Activated CD4-positive, alpha-beta T cell treated with anti-CD3 and anti-CD28 coated beads, Interleukin-2, Interleukin-4, amounts not matched to agents 100 ng/mL and 50 ng/mL, durations not matched to agents 16 hours and 8 hours (primary cell): ENCODE measurements around the gene ARSG.
"Not testable (repeated sequence)": the region's sequence is repeated elsewhere in the genome, so short reads cannot be mapped to it uniquely, and the experiment has no call there.

Source experiments
- DNase-seq: peaks from one replicate; pipeline ENCODE4 v3.0.0-alpha.2; 2020; ENCODE audit warnings: low spot score

ARSG gene

DNA sequence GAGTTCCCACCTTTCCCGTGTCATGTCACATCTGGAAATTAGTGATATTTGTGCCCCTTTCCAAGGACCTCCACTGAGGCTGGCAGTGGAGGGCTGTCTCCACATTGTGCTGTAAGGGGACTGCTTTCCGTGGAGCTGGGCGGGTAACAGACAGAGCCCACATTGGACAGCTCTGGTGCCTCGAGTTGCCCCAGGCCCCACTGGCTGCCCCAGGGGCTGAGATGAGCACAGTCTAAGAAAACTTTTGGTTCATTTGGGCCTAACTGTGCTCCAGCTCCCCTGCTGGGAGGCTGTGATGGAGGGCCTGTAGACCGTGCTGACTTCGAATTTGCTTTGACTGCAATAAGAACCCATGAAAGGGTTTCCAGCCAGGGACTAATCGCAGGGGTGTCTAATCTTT is 38.0 kb downstream of the ARSG start:
- no peak for DNase-seq

DNA sequence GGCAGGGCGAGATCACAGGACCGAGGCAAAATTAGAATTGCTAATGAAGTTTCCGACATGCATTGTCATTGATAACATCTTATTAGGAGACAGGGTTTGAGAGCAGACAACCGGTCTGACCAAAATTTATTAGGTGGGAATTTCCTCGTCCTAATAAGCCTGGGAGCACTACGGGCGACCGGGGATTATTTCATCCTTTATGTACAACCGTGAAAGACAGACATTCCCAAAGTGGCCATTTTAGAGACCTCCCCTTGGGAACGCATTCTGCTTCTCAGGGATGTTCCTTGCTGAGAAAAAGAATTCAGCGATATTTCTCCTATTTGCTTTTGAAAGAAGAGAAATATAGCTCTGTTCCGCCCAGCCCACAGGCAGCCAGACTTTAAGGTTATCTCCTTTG is 40.6 kb downstream of the ARSG start:
- DNase-seq = not testable (repeated sequence)

DNA sequence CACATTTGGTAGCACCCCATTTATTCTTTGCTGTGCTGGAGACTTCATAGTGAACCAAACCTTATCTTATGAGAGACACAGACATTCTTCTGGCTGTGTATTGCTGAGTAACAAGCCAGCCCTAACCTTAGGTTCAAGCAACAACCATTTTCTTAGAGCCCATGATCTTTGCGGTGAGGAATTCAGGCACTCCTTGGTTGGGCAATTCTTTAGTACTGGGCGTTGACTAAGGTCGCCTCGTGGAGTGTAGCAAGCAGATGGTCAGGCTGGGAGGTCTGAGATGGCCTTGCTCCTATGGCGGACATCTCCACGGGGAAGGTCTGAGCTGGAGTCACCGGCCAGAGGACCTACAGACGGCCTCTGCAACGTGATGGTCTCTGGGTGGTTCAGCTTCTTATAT is 43.1 kb downstream of the ARSG start:
- no peak for DNase-seq

DNA sequence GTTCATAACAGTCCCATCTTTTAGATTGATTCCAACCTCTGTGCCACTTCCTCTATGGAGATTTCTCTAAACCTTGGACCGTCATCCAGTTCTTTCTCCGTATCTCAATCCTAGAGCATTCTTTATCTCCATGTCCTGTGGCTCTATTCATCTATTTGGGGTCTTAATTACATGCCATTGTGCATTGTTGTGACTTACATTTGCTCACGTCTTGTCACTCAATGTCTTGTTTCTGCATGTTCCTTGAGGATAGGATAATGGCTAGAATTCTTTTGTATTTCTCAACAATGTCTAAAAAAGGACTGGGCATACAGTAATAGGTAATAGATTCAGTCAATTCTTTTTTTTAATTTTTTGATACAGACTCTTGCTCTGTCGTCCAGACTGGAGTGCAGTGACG is 50.2 kb downstream of the ARSG start:
- DNase-seq = no peak

DNA sequence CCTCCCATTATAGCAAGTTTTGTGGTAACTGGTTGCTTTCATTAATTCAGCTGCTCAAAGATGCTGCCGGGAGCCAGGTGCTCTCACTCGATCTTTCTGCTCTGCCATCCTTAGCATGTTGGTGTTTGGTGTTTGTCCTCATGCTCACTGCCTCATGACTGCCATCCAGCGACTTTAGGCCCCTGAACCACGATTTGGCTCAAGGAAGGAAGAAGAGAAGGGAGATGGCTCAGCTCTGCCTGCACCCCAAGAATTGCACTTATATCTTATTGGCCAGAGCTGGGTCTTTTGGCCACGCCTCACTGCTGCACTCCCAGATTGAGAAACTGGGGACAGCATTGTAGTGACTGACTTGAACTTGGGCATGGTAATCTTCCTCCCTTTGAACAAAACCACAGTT is 52.7 kb downstream of the ARSG start:
- no peak for DNase-seq

DNA sequence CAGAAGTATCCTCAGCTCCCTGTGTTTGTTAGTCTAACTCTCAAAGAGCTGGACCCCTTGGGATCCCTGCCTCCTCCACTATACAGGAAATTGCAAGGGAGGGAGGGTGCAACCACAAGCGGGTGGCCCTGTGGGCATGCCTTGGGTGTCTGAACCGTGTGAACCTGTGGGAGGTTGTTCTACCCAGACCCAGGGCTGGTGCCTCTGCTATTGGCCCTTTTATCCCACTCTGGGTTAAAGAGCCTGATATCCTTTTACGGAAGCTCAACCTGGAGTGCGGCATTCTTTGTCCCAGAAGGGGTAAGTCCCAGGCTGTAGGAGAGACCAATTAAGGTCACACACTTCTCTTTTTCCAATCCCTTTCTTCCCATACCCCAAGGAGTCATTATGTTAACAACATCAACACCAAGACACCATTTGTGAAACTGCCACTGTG is 53.4 kb downstream of the ARSG start:
- DNase-seq = peak; percentile 42

DNA sequence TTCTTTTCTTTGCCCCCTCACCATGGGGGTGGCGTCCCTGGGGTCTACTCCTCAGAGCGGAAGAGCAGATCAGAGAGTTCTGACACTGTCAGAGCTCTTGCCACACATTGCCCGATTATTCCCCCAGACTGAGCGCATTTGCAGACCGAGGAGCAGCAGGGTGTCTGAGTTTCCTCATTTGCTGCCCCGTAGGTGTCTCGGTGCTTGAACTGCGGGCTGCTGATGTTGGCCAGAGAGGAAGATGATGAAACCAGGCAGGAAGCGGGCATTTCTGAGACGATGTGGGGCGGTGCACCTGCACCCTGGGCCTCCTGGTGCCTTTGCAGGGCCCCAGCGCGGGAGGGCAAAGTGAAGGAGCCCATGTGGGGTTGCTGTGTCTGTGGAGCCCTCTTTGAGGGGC is 55.2 kb downstream of the ARSG start:
- DNase-seq = peak; percentile 89

DNA sequence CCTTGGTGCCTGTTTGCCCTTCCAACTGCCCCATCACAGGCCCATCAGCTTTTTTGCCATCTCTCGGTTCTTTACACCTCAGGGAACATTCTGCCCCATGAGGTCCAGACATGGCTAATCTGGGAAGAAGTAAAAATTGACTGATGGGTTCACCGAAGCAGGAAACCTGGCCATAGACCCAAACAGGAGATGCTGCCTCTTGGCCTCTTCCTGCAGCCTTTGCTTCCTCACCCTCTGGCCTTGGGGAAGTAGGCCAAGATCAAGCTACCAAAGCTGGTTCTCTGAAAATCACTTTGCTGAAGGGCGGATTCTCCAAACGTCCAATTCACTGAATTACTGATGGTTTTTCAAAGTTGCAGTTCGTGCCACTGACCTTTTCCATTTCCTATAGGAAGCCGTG is 56.1 kb downstream of the ARSG start:
- no peak for DNase-seq

DNA sequence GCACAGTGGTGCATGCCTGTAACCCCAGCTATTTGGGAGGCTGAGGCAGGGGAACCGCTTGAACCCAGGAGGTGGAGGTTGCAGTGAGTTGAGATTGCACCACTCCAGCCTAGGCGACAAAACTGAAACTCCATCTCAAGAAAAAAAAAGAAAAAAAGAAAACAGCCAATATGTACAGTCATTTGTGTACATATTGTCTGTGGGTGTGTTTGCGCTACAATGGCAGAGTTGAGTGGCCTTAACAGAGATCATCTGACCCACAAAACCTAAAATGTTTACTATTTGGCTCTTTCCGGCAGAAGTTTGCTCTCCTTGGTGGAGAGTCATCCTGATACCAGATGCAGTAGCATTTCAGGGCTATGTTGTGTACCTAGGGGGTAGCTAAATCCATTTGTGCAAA is 57.9 kb downstream of the ARSG start:
- DNase-seq = peak; percentile 91

DNA sequence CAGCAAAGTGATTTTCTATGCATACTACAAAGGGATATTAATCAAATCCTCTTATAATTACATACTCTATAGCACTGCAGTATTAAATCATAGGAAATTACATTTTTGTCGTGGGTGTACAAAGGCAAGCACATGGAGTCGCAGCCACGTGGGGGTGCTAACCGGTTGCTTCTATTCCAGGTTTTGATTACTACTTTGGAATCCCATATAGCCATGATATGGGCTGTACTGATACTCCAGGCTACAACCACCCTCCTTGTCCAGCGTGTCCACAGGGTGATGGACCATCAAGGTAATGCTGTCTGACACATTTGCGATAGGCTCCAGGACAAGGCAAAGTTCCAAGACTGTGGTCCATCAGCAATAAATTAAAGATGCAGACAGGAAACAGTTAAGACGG is 60.1 kb downstream of the ARSG start:
- DNase-seq = no peak

DNA sequence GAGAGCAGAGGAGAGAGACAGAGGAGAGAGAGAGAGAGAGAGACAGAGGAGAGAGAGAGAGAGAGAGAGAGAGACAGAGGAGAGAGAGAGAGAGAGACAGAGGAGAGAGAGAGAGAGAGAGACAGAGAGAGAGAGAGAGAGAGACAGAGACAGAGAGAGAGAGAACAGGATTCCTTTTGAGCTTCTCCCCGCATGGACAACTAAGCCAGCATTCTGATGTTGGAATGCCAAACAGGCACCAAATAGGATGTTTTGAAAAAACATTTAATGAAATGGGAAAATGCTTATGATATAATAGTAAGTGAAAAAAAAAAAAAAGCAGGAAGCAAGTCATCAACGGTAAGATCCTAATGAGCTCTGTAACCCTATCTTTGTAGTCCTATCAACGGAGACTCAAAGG is 60.7 kb downstream of the ARSG start:
- no peak for DNase-seq

DNA sequence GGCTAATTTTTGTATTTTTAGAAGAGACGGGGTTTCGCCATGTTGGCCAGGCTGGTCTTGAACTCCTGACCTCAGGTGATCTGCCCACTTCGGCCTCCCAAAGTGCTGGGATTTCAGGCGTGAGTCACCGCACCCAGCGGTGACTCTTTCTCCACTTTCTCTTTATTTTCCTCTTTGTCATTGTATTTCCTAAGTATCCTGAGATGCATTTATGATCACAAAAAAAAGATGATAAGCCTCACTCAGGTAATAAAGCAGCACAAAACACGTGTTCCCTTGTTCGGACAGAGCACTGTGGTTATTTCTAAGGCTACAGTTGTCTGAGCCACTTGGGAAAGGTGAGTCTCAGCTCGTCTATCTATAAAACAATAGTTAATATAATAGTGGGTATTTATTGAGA is 61.4 kb downstream of the ARSG start:
- not testable (repeated sequence) for DNase-seq

DNA sequence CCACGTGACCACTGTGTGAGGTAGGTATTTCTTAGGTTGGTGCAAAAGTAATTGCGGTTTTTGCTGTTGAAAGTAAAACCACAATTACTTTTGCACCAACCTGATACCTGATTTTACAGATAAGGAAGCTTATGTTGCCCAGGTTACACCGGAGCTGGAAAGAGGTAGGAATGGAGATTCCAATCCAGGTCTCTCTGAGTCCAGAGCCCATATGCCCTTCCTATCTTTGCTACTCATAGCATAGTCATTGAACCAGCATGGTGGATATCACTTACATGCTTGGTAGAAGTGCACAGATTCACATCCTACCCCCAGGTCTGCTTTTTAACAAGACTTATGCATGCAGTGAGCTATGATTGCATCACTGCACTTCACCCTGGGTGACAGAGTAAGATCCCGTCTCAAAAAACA is 61.8 kb downstream of the ARSG start:
- DNase-seq = peak; percentile 34

DNA sequence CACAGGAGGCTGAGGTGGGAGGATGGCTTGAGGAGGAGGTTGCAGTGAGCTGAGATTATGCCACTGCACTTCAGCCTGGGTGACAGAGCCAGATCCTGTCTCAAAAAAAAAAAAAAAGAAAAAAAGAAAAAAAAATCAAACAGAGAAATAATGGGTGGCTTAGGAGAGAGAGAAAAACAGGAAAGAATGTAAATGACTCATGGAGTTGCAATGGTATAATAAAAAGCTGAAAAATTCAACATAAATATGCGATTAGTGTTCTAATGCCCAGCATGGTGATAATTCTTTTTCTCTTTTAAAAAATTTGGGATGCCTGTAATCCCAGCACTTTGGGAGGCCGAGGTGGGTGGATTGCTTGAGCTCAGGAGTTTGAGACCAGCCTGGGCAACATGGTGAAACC is 63.0 kb downstream of the ARSG start:
- DNase-seq = not testable (repeated sequence)

DNA sequence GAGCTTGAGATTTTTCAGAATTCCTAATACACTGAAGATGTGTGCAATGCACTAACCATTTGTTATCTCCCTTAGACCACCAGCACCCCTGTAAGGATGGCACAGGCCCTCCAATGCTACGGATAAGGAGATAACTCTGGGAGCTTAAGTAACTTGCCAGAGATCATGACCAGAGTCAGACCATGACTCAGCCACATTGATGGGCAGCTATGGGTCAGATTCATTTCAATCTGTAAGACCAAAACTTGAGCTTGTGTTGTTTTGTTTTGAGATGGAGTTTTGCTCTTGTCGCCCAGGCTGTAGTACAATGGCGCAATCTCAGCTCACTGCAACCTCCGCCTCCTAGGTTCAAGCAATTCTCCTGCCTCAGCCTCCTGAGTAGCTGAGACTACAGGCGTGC is 63.8 kb downstream of the ARSG start:
- peak; percentile 32 for DNase-seq

DNA sequence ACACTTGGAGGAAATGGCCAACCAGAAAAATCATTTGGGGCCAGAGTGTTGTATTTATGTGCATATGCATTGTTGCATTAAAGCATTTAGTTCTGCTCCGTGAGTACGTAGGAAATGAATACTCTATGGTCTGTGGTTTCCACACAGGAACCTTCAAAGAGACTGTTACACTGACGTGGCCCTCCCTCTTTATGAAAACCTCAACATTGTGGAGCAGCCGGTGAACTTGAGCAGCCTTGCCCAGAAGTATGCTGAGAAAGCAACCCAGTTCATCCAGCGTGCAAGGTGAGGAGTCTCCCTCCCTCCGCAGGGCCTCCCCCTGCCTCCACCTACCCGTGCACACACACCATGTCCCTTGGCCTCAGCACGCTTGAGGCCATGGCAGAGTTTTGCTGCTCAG is 65.2 kb downstream of the ARSG start:
- DNase-seq = peak; percentile 94

DNA sequence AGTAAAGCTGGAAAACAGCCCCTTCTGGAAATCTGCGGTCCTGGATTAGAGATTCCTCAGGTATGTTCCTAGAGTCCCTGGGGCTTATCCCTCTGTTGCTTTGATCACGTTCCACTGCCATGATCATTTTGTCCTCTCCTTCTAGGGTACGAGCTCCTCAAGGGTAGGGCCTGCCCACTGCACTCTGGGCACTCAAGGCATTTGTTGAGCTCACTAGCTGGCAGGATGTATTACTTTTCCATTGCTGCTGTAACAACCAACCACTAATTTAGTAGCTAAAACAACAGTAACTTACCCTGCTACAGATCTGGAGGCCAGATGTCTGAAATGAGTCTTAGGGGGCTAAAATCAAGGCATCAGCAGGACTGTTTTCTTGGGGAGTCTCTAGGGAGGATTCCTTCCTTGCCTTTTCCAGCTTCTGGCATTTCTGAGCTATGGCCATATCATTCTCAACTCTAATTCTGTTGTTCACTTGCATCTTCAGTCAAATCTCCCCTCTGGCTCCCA is 65.7 kb downstream of the ARSG start:
- peak; percentile 34 for DNase-seq

DNA sequence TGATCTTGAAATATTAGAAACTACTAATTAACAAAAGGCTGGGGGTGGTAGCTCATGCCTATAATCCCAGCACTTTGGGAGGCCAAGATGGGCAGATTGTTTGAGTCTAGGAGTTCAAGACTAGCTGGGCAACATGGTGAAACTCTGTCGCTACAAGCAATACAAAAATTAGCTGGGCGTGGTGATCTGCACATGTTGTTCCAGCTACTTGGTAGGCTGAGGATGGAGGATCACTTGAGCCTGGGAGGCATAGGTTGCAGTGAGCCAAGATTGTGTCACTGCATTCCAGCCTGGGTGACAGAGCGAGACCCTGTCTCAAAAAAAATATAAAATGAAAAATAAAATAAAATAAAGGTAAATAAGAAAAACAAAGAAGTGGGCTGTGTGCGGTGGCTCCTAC is 66.6 kb downstream of the ARSG start:
- DNase-seq = no peak

DNA sequence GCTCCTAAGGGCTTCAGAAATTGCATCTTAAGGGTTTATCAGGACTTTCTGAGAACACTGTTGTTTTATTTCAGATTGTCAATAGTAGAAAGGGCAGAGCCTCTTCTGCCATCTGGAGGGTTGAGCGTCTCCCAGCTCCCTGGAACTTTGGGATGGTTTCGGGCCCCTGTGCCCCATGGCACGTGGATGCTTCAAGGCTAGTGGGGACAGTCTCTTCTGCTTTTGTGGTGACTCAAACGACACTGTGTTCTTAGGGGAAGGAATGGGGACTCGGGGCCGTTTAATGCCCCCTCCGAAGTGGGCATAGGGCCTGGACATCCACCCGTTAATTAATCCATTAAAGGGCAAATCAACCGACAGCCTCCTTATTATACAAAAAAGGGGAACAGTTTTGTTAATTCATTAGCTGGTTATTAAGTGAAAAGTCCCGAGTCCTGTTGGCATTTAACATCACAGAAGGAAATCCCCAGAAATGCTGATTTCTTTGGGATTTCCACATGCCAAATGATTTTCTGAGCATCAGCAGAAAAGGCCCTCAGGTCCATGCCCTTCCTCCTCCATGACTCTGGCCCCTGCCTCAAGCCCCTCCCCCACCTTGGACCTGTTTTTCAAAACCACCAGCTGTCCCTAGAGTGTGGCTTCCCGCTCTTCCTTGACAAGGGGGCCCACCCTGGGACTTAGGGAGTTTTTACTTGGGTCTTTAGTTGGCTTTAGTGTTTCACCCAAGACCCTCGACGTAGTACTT is 68.7 kb downstream of the ARSG start:
- no peak for DNase-seq

DNA sequence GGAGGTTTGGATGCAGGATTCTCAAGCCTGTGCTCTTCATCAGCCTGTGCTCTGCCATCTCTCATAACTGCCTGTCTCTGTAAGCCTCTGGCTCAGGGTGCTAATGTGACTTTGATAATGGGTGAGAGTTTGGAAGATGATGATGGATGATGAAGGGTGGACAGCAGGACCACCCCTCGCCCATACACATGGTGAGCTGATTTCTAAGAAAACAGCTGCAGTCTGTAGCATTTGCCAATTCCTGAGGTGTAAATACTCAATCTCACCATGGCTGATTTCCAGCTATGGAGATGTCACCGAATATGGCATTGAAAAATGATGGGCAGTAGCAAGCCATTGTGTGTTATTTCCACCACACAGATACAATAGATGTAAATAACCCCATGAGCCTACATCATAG is 74.2 kb downstream of the ARSG start:
- no peak for DNase-seq

DNA sequence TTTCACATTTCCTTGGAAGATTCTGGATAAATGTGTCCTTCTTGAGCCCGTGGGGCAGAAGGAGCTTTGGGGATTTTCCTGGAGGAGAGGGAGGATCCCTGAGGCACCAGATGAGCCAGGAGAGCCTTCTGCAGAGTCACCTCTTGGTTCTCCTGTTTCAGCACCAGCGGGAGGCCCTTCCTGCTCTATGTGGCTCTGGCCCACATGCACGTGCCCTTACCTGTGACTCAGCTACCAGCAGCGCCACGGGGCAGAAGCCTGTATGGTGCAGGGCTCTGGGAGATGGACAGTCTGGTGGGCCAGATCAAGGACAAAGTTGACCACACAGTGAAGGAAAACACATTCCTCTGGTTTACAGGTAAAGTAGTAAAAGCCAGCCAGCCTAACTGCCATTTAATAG is 77.1 kb downstream of the ARSG start:
- DNase-seq = no peak

DNA sequence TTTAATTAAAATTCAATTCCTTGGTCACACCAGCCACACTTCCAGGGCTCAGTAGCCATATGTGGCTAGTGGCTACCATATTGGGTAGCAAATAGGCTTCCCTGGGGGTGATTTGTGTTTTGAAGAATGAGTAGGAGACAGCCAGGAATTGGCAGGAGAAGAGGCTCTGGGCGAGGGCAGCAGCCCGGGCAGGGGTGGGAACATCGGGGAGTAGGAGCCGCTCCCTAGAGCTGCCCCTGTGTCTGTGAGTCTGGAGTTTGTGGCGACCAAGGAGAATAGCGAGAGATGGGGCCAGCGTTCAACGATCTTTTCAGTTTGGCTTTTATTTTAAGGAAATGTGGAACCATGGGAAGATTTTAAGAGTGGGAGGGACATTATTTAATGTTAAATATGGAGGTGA is 84.3 kb downstream of the ARSG start:
- DNase-seq = no peak

DNA sequence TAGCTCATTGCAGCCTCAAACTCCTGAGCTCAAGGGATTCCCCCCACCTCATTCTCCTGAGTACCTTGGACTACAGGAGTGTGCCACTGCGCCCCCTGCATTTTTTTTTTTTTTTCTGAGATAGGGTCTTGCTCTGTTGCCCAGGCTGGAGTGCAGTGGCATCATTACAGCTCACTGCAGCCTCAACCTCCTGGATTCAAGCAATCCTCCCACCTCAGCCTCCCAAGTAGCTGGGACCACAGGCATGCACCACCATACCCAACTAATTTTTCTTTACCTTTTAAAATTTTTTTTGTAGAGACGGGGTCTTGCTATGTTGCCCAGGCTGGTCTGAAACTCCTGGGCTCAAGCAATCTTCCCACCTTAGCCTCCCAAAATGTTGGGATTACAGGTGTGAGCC is 84.9 kb downstream of the ARSG start:
- DNase-seq = not testable (repeated sequence)

DNA sequence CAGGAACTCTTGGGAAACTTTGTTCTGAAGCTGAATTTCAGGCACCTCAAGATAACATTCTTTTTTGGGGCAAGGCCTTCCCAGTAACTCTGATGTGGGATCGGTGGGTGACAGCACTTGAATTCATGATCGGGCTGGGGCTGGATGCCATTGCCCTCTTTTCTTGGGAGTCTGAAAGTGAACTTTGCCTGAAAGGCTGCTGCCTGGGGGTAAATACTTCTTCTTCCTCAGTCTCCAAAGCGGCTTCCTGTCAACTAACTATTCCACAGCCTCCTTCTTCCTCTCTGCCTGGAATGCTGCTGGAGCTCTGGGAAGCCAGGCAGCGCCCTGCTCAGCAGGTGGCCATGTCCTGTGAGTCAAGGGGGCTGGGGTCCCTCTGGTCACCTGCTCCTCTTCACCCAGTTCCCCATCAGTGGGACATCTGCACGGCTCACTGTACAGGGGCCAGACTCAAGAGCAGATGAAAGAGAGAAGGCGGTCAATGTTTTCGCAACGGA is 86.5 kb downstream of the ARSG start:
- no peak for DNase-seq
